HepG2 (cell line): ENCODE results near the gene SNU13. TPM values are rescaled to one million over a fixed set of nuclear protein-coding genes. Genes with fewer than 3 reads are reported as not detected.

Experiments
- DR1 ChIP-seq: sonication (generic); formaldehyde crosslinking; IDR thresholded peaks from 2 replicates; pipeline ENCODE4 v1.8.0; 2021; ENCODE audit warnings: mild to moderate bottlenecking, missing genetic modification reagents, inconsistent platforms
- FOXK1 ChIP-seq: sonication (generic); formaldehyde crosslinking; IDR thresholded peaks from 2 replicates; pipeline ENCODE4 v1.4.0; 2020; ENCODE audit warnings: low read depth, missing genetic modification reagents, borderline replicate concordance
- GPBP1L1 ChIP-seq: sonication (generic); formaldehyde crosslinking; IDR thresholded peaks from 2 replicates; pipeline ENCODE4 v1.5.0; 2020; ENCODE audit warnings: mild to moderate bottlenecking, missing genetic modification reagents
- MNT ChIP-seq: fragments of 450-650 bp; IDR thresholded peaks from 2 replicates; pipeline ENCODE4 v1.6.1; 2016
- NFIB ChIP-seq: sonication (generic); formaldehyde crosslinking; IDR thresholded peaks from 2 replicates; pipeline ENCODE4 v1.9.0; 2021; ENCODE audit warnings: missing genetic modification reagents, mild to moderate bottlenecking, borderline replicate concordance
- NR2F6 ChIP-seq, 2 experiments: IDR thresholded peaks; 2 replicates each; pipeline ENCODE4 v1.6.1; 2016; ENCODE audit warnings: antibody characterized with exemption in 1 of 2, mild to moderate bottlenecking in 1 of 2
- PAF1 ChIP-seq: IDR thresholded peaks from 2 replicates; pipeline ENCODE4 v1.6.1; 2016; ENCODE audit warnings: missing genetic modification reagents, missing compliant biosample characterization
- RORA ChIP-seq: sonication (generic); formaldehyde crosslinking; IDR thresholded peaks from 2 replicates; pipeline ENCODE4 v1.5.0; 2020; ENCODE audit warnings: mild to moderate bottlenecking, missing genetic modification reagents, moderate library complexity
- TERF1 ChIP-seq: sonication (generic); formaldehyde crosslinking; IDR thresholded peaks from 2 replicates; pipeline ENCODE4 v1.8.0; 2022; ENCODE audit warnings: mild to moderate bottlenecking, missing genetic modification reagents, moderate library complexity
- USF2 ChIP-seq, 2 experiments: sonication (generic) in 1 of 2; formaldehyde crosslinking in 1 of 2; IDR thresholded peaks; 2 replicates each; pipeline versions ENCODE4 v1.5.1 to v1.6.1; 2011 to 2020; ENCODE audit warnings: borderline replicate concordance in 1 of 2, low read depth in 1 of 2, low read length in 1 of 2, mild to moderate bottlenecking in 1 of 2, missing genetic modification reagents in 1 of 2, moderate library complexity in 1 of 2
- ZFP37 ChIP-seq: sonication (generic); formaldehyde crosslinking; IDR thresholded peaks from 2 replicates; pipeline ENCODE4 v1.4.0; 2020; ENCODE audit warnings: missing genetic modification reagents, borderline replicate concordance
- ZNF253 ChIP-seq: sonication (generic); formaldehyde crosslinking; IDR thresholded peaks from 2 replicates; pipeline ENCODE4 v1.8.0; 2022; ENCODE audit warnings: mild to moderate bottlenecking, missing genetic modification reagents, borderline replicate concordance
- ZNF552 ChIP-seq: sonication (generic); formaldehyde crosslinking; IDR thresholded peaks from 2 replicates; pipeline ENCODE4 v1.9.0; 2022; ENCODE audit warnings: missing genetic modification reagents, mild to moderate bottlenecking, borderline replicate concordance
- polyA plus RNA-seq, 8 experiments: library from polyadenylated mRNA; depleted of rRNA in 3 of 8; stranded (reverse) in 7 of 8; unstranded in 1 of 8; fragments of >200 nt; fragmentation: Illumina TruSeq in 4 of 8; extraction: Trizol in 4 of 8; gene quantifications; 2 replicates each; pipeline versions ENCODE4 v1.2.1 to v1.2.3, GENCODE V29; 2011 to 2016; ENCODE audit warnings: low read depth in 4 of 8, missing spikeins in 1 of 8, mixed read lengths in 1 of 8; ENCODE audit not compliant: insufficient read depth in 1 of 8
- total RNA-seq, 5 experiments: library from RNA; depleted of rRNA; stranded (reverse); fragments of >200 nt; fragmentation: Illumina TruSeq; extraction: Trizol; gene quantifications; 2 replicates each; pipeline ENCODE4 v1.2.3, GENCODE V29; 2016; ENCODE audit warnings: low read depth in 1 of 5
- TF ChIP-seq, protein P1 (sequence below): sonication (generic); formaldehyde crosslinking; IDR thresholded peaks from 2 replicates; pipeline ENCODE4 v1.4.0; 2020; ENCODE audit warnings: missing genetic modification reagents, borderline replicate concordance

SNU13 gene
- total and polyA plus RNA-seq, 2 of the 13 experiments (the other 11 are each of a cell fraction or from before 2014, with no cell fraction given) = 203 to 287 TPM

DNA sequence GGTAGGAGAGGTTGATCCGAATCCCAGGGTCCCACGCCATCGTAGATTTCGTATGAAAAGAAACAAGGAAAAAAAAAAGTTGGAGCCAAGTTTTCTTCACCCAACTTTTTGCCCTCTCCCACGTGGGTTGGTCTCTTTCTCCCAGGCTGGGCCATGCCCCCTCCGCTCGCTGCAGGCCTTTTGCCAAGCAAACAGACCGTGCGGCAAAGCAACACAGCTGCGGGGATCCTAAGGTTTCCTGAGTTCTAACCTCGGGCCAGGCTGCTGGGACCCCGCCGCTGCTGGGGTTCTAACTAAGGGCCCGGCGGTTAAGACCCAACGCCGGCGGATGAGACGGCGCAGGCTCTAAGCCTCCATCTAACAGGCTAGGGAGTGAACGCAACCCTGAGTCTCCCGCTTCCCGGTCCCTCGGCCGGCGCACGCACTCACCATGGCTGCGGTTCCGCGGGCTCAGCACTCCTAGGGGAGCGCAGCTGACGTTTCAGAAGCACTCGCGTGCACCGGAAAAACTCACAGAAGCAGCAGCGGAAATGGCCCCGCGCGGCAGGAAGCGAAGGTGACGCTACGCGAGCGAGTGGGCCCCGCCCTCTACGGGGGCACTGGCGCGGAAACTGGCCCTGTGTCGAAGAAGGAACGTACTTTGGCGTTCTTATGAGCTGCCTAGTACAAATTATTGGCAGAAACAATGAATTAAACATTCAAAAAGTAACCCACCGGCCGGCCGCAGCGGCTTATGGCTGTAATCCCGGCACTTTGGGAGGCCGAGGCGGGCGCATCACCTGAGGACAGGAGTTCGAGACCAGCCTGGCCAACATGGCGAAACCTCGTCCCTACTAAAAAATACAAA is at the start of gene SNU13 (continued):
- TF ChIP-seq USF2 (IDR thresholded peaks at IDR 0.05; ENCODE audit: low read depth, low read length) (no peak), USF2 (CRISPR knock-in tag; IDR thresholded peaks at IDR 0.05; ENCODE audit: borderline replicate concordance) (no peak), NR2F6 (IDR thresholded peaks at IDR 0.05) (no peak), NR2F6 (CRISPR knock-in tag; IDR thresholded peaks at IDR 0.05) (no peak), RORA (CRISPR knock-in tag) (no peak), PAF1 (CRISPR knock-in tag) (no peak), ZFP37 (no peak; the same call in 1 of the 2 replicates), MNT (peak; percentile 48), TERF1 (CRISPR knock-in tag) (no peak), ZNF552 (peak; percentile 92; the same call in 1 of the 2 replicates), GPBP1L1 (CRISPR knock-in tag) (no peak), ZNF253 (CRISPR knock-in tag) (no peak), FOXK1 (CRISPR knock-in tag) (peak; percentile 44), NFIB (no peak), DR1 (CRISPR knock-in tag) (no peak; the same call in 1 of the 2 replicates)
- TF ChIP-seq, protein P1, sequence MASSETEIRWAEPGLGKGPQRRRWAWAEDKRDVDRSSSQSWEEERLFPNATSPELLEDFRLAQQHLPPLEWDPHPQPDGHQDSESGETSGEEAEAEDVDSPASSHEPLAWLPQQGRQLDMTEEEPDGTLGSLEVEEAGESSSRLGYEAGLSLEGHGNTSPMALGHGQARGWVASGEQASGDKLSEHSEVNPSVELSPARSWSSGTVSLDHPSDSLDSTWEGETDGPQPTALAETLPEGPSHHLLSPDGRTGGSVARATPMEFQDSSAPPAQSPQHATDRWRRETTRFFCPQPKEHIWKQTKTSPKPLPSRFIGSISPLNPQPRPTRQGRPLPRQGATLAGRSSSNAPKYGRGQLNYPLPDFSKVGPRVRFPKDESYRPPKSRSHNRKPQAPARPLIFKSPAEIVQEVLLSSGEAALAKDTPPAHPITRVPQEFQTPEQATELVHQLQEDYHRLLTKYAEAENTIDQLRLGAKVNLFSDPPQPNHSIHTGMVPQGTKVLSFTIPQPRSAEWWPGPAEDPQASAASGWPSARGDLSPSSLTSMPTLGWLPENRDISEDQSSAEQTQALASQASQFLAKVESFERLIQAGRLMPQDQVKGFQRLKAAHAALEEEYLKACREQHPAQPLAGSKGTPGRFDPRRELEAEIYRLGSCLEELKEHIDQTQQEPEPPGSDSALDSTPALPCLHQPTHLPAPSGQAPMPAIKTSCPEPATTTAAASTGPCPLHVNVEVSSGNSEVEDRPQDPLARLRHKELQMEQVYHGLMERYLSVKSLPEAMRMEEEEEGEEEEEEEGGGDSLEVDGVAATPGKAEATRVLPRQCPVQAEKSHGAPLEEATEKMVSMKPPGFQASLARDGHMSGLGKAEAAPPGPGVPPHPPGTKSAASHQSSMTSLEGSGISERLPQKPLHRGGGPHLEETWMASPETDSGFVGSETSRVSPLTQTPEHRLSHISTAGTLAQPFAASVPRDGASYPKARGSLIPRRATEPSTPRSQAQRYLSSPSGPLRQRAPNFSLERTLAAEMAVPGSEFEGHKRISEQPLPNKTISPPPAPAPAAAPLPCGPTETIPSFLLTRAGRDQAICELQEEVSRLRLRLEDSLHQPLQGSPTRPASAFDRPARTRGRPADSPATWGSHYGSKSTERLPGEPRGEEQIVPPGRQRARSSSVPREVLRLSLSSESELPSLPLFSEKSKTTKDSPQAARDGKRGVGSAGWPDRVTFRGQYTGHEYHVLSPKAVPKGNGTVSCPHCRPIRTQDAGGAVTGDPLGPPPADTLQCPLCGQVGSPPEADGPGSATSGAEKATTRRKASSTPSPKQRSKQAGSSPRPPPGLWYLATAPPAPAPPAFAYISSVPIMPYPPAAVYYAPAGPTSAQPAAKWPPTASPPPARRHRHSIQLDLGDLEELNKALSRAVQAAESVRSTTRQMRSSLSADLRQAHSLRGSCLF (CRISPR knock-in tag) = no peak
